GM12878 (cell line): ENCODE data around the gene AMBN. TPM values are rescaled to one million over a fixed set of nuclear protein-coding genes. Genes with fewer than 3 reads are reported as not detected.

ENCODE experiments used
- ATAC-seq: fragments of 200-7000 bp; cut with Tn5 transposase; 3 replicates; pipeline ENCODE4 v1.9.1; 2020; ENCODE audit warnings: mild to moderate bottlenecking, moderate library complexity
- BruUV-seq: library from RNA; stranded (reverse); fragments of 400-500 nt; replicated peaks from 2 replicates; lab custom pipeline; 2021; lab: Mats Ljungman, UMichigan
- CTCF ChIA-PET: fragments of 300-600 bp; sonication (Branson Sonifier 250); formaldehyde crosslinking; extraction: SDS; loops from one replicate; lab custom pipeline; 2021; ENCODE audit warnings: inconsistent platforms; lab: Yijun Ruan, JAX
- POLR2A ChIA-PET: fragments of 350-600 bp; formaldehyde crosslinking; extraction: SDS; loops from one replicate; lab custom pipeline; 2021; ENCODE audit warnings: inconsistent platforms; lab: Charles Lee
- RAD21 ChIA-PET: fragments of 300-600 bp; sonication (Branson Sonifier 250); formaldehyde crosslinking; loops from one replicate; lab custom pipeline; 2023; ENCODE audit warnings: antibody characterized with exemption; ENCODE audit not compliant: unreplicated experiment; lab: Charles Lee
- SMC1A ChIA-PET: fragments of 300-600 bp; sonication (Branson Sonifier 250); formaldehyde crosslinking; loops from one replicate; lab custom pipeline; 2023; ENCODE audit not compliant: unreplicated experiment, uncharacterized antibody; lab: Charles Lee
- DNase-seq: peaks from one replicate; pipeline ENCODE4 v3.0.0-alpha.2; 2011; ENCODE audit warnings: low read depth, low spot score
- FAIRE-seq: peaks from 3 replicates; lab custom pipeline; 2011; peaks lifted over from hg19 to GRCh38; lab: Jason Lieb, UNC
- H2AFZ ChIP-seq: 2 replicates; pipeline ENCODE4 v1.6.0; 2011; ENCODE audit warnings: low read depth, low read length, control low read depth; ENCODE audit not compliant: control insufficient read depth
- H3K27ac ChIP-seq: 2 replicates; pipeline ENCODE4 v1.5.1; 2011; ENCODE audit warnings: control low read depth; ENCODE audit not compliant: control insufficient read depth, insufficient read depth
- H3K27me3 ChIP-seq, 2 experiments: replicated peaks in 1 of 2; 2 replicates each; pipeline versions ENCODE4 v1.6.0 to v1.6.1; 2011; ENCODE audit warnings: low read length in 1 of 2; ENCODE audit not compliant: control insufficient read depth in 2 of 2, insufficient read depth in 2 of 2
- H3K36me3 ChIP-seq, 2 experiments: 2 replicates each; pipeline ENCODE4 v1.5.1; 2011; ENCODE audit warnings: low read length in 1 of 2; ENCODE audit not compliant: control insufficient read depth in 2 of 2, insufficient read depth in 2 of 2
- H3K4me1 ChIP-seq: 2 replicates; pipeline ENCODE4 v1.6.1; 2011; ENCODE audit warnings: mild to moderate bottlenecking, low read length, moderate library complexity, mixed read lengths; ENCODE audit not compliant: control insufficient read depth, insufficient read depth
- H3K4me2 ChIP-seq: 2 replicates; pipeline ENCODE4 v1.6.0; 2011; ENCODE audit warnings: control low read depth; ENCODE audit not compliant: control insufficient read depth, insufficient read depth
- H3K4me3 ChIP-seq: fragments of 200-600 bp; sonication (generic); 2 replicates; pipeline ENCODE4 v1.5.1; 2016
- H3K79me2 ChIP-seq: 2 replicates; pipeline ENCODE4 v1.6.0; 2011; ENCODE audit warnings: low read length; ENCODE audit not compliant: control insufficient read depth, insufficient read depth
- H3K9ac ChIP-seq: 2 replicates; pipeline ENCODE4 v1.8.0; 2011; ENCODE audit warnings: low read length, control low read depth, mixed read lengths; ENCODE audit not compliant: control insufficient read depth, insufficient read depth
- H3K9me3 ChIP-seq: replicated peaks from 3 replicates; pipeline ENCODE4 v1.5.1; 2011; ENCODE audit warnings: mild to moderate bottlenecking, low read length; ENCODE audit not compliant: control insufficient read depth, insufficient read depth
- H4K20me1 ChIP-seq: 2 replicates; pipeline ENCODE4 v1.6.0; 2011; ENCODE audit not compliant: control insufficient read depth, insufficient read depth
- BMI1 ChIP-seq: fragments of 450-650 bp; IDR thresholded peaks from 2 replicates; pipeline ENCODE4 v1.6.1; 2016; ENCODE audit warnings: mild to moderate bottlenecking, moderate library complexity, borderline replicate concordance
- ETV6 ChIP-seq, 2 experiments: fragments of 450-650 bp in 1 of 2; IDR thresholded peaks in 1 of 2; conservative IDR thresholded peaks in 1 of 2; 2 replicates each; pipeline ENCODE4 v1.6.1; 2014; ENCODE audit warnings: antibody characterized with exemption in 1 of 2, borderline replicate concordance in 1 of 2, low read depth in 1 of 2, mild to moderate bottlenecking in 1 of 2, moderate library complexity in 1 of 2
- PAX5 ChIP-seq: IDR thresholded peaks from 2 replicates; pipeline ENCODE4 v1.6.1; 2011; ENCODE audit warnings: low read depth, low read length, borderline replicate concordance
- POLR2AphosphoS5 ChIP-seq: IDR thresholded peaks from 2 replicates; pipeline ENCODE4 v1.6.1; 2011; ENCODE audit warnings: mild to moderate bottlenecking, low read length, inconsistent platforms
- RBBP5 ChIP-seq: fragments of 200-600 bp; sonication (generic); conservative IDR thresholded peaks from 2 replicates; pipeline ENCODE4 v1.6.1; 2016
- TBL1XR1 ChIP-seq: IDR thresholded peaks from 2 replicates; pipeline ENCODE4 v1.6.1; 2012; ENCODE audit warnings: low read depth, low read length, improper control_type of control experiment
- WGBS: methylation state at CpG from one replicate; pipeline ENCODE4 v1.1.6; 2016; ENCODE audit warnings: low lambda C conversion rate; ENCODE audit not compliant: insufficient replicate concordance, insufficient coverage; ENCODE audit errors: missing lambda C conversion rate; 5-methylcytosine and 5-hydroxymethylcytosine counted together
- in situ Hi-C: fragments of 300-500 bp; cut with MboI; formaldehyde crosslinking; loops from 9 replicates; pipeline ENCODE4 v1.14.3; 2018; ENCODE audit warnings: mixed read lengths
- intact Hi-C: fragments of 100-400 bp; cut with micrococcal nuclease; formaldehyde crosslinking; loops from one replicate; pipeline ENCODE4 v1.14.2; 2022; ENCODE audit not compliant: unreplicated experiment
- polyA plus RNA-seq, 11 experiments: library from polyadenylated mRNA; depleted of rRNA in 4 of 11; unstranded in 6 of 11; stranded (reverse) in 5 of 11; fragments of >200 nt; fragmentation: Nextera tagmentation in 4 of 11; fragmentation: Illumina TruSeq in 1 of 11; extraction: Ambion mirVana in 4 of 11; extraction: Trizol in 1 of 11; gene quantifications; 1 replicate in 1 of 11; 2 replicates in 10 of 11; pipeline versions ENCODE4 v1.2.1 to v1.2.3, GENCODE V29; 2011 to 2016; ENCODE audit warnings: inconsistent platforms in 2 of 11, missing spikeins in 2 of 11, low read depth in 1 of 11
- total RNA-seq, 4 experiments: library from RNA; depleted of rRNA in 3 of 4; stranded (reverse); fragments of >200 nt in 3 of 4; fragmentation: Illumina TruSeq in 1 of 4; extraction: Trizol in 1 of 4; gene quantifications; 2 replicates each; pipeline versions ENCODE4 v1.2.1 to v1.2.3, GENCODE V29; 2013 to 2021
- TF ChIP-seq, protein P1 (sequence below): fragments of 450-650 bp; IDR thresholded peaks from 2 replicates; pipeline ENCODE4 v1.6.1; 2017; ENCODE audit warnings: mild to moderate bottlenecking, low read depth, inconsistent platforms; ENCODE audit not compliant: poor library complexity, severe bottlenecking

The AMBN gene
- total and polyA plus RNA-seq, 10 of the 15 experiments (the other 5 are each of a cell fraction or from before 2014, with no cell fraction given) = 0.18 TPM; not detected in 9

DNA sequence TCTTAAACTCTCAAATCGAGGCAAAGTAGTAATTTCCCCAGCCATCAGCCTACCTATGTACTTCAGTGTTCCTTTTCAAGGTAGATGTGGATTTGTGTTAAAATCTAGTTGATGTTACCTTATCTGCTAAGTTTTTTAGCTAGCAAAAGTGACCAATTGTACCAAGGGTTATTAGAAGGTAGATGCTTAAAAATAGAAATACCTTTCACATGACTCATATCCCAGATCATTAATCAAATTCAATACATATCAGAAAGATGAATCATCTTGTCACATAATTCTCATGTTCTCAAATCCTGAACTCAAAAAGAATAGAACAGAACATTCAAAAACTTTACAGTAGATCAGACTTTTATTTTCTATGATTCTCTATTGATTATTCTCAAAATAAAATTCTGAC is 40.0 kb downstream of the AMBN start:
- H3K79me2 ChIP-seq = no peaks in the 10 kb centered on the region
- intact Hi-C loops = no loop called here
- no peaks in the 10 kb centered on the region for H3K36me3 ChIP-seq
- TF ChIP-seq, protein P1, sequence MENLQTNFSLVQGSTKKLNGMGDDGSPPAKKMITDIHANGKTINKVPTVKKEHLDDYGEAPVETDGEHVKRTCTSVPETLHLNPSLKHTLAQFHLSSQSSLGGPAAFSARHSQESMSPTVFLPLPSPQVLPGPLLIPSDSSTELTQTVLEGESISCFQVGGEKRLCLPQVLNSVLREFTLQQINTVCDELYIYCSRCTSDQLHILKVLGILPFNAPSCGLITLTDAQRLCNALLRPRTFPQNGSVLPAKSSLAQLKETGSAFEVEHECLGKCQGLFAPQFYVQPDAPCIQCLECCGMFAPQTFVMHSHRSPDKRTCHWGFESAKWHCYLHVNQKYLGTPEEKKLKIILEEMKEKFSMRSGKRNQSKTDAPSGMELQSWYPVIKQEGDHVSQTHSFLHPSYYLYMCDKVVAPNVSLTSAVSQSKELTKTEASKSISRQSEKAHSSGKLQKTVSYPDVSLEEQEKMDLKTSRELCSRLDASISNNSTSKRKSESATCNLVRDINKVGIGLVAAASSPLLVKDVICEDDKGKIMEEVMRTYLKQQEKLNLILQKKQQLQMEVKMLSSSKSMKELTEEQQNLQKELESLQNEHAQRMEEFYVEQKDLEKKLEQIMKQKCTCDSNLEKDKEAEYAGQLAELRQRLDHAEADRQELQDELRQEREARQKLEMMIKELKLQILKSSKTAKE = no peak
- no peak for TF ChIP-seq POLR2AphosphoS5
- TF ChIP-seq PAX5 = no peak
- BruUV-seq = no TSS peak
- no peaks in the 10 kb centered on the region for H4K20me1 ChIP-seq
- WGBS = 15% methylated on average over 1 of the region's 1 CpG
- in situ Hi-C loops = no loop called here
- CTCF ChIA-PET = interaction anchor here (0.6 kb wide), 2 partner anchors 10 to 551 kb away, joined by 3 read pairs; no protein-coding TSS in a partner anchor
- FAIRE-seq = no peak
- no peak overlapping the region for H3K27ac ChIP-seq
- H3K4me3 ChIP-seq = no peak overlapping the region
- RAD21 ChIA-PET = no interaction called here
- H3K27me3 ChIP-seq = no peaks in the 10 kb centered on the region
- no peaks in the 10 kb centered on the region for H3K4me1 ChIP-seq
- ATAC-seq = no peak
- no peak for DNase-seq
- no peaks in the 10 kb centered on the region for H3K9me3 ChIP-seq
- POLR2A ChIA-PET = no interaction called here
- no peak overlapping the region for H3K9ac ChIP-seq
- SMC1A ChIA-PET = no interaction called here
- no peak overlapping the region for H3K4me2 ChIP-seq
- H2AFZ ChIP-seq = no peak overlapping the region

DNA sequence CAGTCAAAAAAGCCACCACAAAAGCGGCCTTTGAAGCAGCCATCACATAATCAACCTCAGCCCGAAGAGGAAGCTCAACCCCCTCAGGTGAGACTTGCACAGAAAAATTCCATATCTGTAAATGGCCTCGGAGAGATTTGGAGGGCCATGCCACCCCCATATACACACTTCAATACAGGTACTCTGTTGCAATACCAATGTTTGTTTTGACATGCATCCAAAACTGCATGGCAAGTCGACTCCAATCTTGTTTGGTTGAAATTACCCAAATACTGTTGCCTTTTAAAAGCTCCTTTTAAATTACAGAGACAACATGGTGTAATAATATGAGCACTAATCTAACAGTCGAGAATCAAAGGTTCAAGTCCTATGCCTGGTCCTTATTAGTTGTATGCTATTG is 42.4 kb downstream of the AMBN start:
- no peak for ATAC-seq
- SMC1A ChIA-PET = no interaction called here
- POLR2A ChIA-PET = interaction anchor here (0.8 kb wide), 1 partner anchor 359 kb away, joined by 3 read pairs; the partner anchor contains the start of gene DCK
- H3K4me1 ChIP-seq = no peaks in the 10 kb centered on the region; the same call in 1 of the 2 replicates
- no peaks in the 10 kb centered on the region for H3K27me3 ChIP-seq
- H3K36me3 ChIP-seq = no peaks in the 10 kb centered on the region
- intact Hi-C loops = no loop called here
- no peak for FAIRE-seq
- no peak overlapping the region for H3K4me3 ChIP-seq
- H3K79me2 ChIP-seq = no peaks in the 10 kb centered on the region
- CTCF ChIA-PET = no interaction called here
- no peaks in the 10 kb centered on the region for H4K20me1 ChIP-seq
- no peak for DNase-seq
- no peak overlapping the region for H3K4me2 ChIP-seq
- H3K9me3 ChIP-seq = no peaks in the 10 kb centered on the region
- TF ChIP-seq ETV6 (conservative IDR thresholded peaks at IDR 0.05 in 1 of 2, IDR thresholded peaks at IDR 0.05 in 1 of 2; ENCODE audit: borderline replicate concordance in 1 of 2, low read depth in 1 of 2) (no peak), BMI1 (no peak), RBBP5 (no peak), TBL1XR1 (no peak)
- RAD21 ChIA-PET = interaction anchor here (1.0 kb wide), 1 partner anchor 17 kb away, joined by 3 read pairs; no protein-coding TSS in a partner anchor
- 35% methylated on average over 5 of the region's 5 CpGs for WGBS
- H2AFZ ChIP-seq = no peak overlapping the region
- in situ Hi-C loops = no loop called here
- no peak overlapping the region for H3K27ac ChIP-seq
- BruUV-seq = no TSS peak
- no peak overlapping the region for H3K9ac ChIP-seq
